Thyroid gland (tissue), 4 donors: Measurements from ENCODE around the gene SLC8A1. TPM values are rescaled to one million over a fixed set of nuclear protein-coding genes. Genes with fewer than 3 reads are reported as not detected.
A peak's percentile ranks its signal among the peaks of the same experiment; 100 is the strongest.

Source experiments
- DNase-seq, 2 donors: peaks; one replicate each; pipeline ENCODE4 v3.0.0-alpha.2; 2019
- H3K27ac ChIP-seq, 3 donors: fragments of 200-600 bp; sonication (generic); 1 replicate in 2 of 3; 2 replicates in 1 of 3; pipeline ENCODE4 v1.5.1; 2016 to 2019; ENCODE audit warnings: mild to moderate bottlenecking in 1 of 3, moderate library complexity in 1 of 3
- H3K27me3 ChIP-seq: fragments of 200-600 bp; sonication (generic); one replicate; pipeline ENCODE4 v1.5.1; 2019
- H3K36me3 ChIP-seq, 2 donors: fragments of 200-600 bp; sonication (generic); one replicate each; pipeline ENCODE4 v1.5.1; 2016 to 2019
- H3K4me1 ChIP-seq, 2 donors: fragments of 200-600 bp; sonication (generic); one replicate each; pipeline ENCODE4 v1.5.1; 2017 to 2019
- H3K4me3 ChIP-seq, 3 donors: fragments of 200-600 bp; sonication (generic); replicated peaks in 1 of 3; 1 replicate in 2 of 3; 2 replicates in 1 of 3; pipeline ENCODE4 v1.5.1; 2016; ENCODE audit warnings: mild to moderate bottlenecking in 1 of 3
- H3K9me3 ChIP-seq: fragments of 200-600 bp; sonication (generic); one replicate; pipeline ENCODE4 v1.5.1; 2017
- POLR2A ChIP-seq, 2 donors: fragments of 450-650 bp; IDR thresholded peaks; one replicate each; pipeline ENCODE4 v1.6.1; 2017; ENCODE audit warnings: antibody characterized with exemption in 2 of 2, mild to moderate bottlenecking in 2 of 2, moderate library complexity in 1 of 2
- WGBS, 2 donors: methylation state at CpG; one replicate each; pipeline ENCODE4 v1.1.5; 2017; 5-methylcytosine and 5-hydroxymethylcytosine counted together
- intact Hi-C: fragments of 100-400 bp; cut with DNase I; formaldehyde crosslinking; loops from one replicate; pipeline ENCODE4 v1.15.1; 2023
- total RNA-seq, 4 donors: library from RNA; depleted of rRNA; stranded (reverse); fragments of >200 nt; gene quantifications; one replicate each; pipeline ENCODE4 v1.2.3, GENCODE V29; 2016
- TF ChIP-seq, protein P1 (sequence below), 6 experiments: fragments of 200-600 bp in 3 of 6; fragments of 450-650 bp in 3 of 6; sonication (generic) in 3 of 6; IDR thresholded peaks; one replicate each; pipeline ENCODE4 v1.5.1; 2016 to 2019; ENCODE audit warnings: antibody characterized with exemption in 6 of 6, mild to moderate bottlenecking in 2 of 6, inconsistent platforms in 1 of 6, moderate library complexity in 1 of 6

Gene SLC8A1
- total RNA-seq, 4 donors from 2014 or later: 2.0 to 5.1 (median 4.4) TPM

DNA sequence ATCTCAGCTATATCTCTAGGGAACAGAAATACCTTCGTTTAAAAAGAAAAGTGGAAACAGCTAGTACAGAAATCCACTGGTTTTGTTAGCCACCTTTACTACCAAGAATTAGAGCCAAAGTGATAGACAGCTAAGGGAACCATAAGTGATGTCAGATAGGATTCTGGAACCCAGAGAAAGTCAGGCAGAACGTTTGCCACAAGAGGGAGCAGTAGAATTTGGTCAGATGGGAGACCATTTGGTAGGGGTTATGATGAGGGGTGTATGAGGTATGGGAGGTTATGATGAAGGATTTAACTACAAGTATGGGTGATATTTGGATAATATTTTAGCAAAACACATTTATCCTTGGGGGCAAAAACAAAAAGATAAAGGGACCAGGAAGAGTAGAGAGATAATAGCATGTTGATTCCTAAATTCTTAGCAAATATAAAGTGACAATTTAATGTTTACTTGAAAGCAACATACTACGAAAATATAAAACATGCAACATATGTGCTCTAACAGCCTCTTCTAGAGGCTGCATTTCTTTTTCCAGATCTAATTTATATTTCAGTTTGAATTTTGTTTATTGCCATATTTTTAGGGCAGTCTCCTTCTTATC lies 3.3 kb downstream of the SLC8A1 start:
- H3K36me3 ChIP-seq: no peaks in the 10 kb centered on the region
- WGBS, 2 donors: 41% methylated on average over 3 of the region's 3 CpGs
- H3K27ac ChIP-seq: no peak overlapping the region
- DNase-seq: no peak
- H3K4me1 ChIP-seq: peaks cover 0 to 14% of the 10 kb centered on the region in 2 donors
- intact Hi-C loops: no loop called here
- no peaks in the 10 kb centered on the region for H3K9me3 ChIP-seq
- H3K4me3 ChIP-seq: no peak overlapping the region
- H3K27me3 ChIP-seq: no peaks in the 10 kb centered on the region
- no peak for TF ChIP-seq POLR2A (IDR thresholded peaks at IDR 0.05)
- TF ChIP-seq, protein P1, sequence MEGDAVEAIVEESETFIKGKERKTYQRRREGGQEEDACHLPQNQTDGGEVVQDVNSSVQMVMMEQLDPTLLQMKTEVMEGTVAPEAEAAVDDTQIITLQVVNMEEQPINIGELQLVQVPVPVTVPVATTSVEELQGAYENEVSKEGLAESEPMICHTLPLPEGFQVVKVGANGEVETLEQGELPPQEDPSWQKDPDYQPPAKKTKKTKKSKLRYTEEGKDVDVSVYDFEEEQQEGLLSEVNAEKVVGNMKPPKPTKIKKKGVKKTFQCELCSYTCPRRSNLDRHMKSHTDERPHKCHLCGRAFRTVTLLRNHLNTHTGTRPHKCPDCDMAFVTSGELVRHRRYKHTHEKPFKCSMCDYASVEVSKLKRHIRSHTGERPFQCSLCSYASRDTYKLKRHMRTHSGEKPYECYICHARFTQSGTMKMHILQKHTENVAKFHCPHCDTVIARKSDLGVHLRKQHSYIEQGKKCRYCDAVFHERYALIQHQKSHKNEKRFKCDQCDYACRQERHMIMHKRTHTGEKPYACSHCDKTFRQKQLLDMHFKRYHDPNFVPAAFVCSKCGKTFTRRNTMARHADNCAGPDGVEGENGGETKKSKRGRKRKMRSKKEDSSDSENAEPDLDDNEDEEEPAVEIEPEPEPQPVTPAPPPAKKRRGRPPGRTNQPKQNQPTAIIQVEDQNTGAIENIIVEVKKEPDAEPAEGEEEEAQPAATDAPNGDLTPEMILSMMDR (IDR thresholded peaks at IDR 0.05): peak in 3 of 6 experiments; percentile 27 to 31 (median 30)

DNA sequence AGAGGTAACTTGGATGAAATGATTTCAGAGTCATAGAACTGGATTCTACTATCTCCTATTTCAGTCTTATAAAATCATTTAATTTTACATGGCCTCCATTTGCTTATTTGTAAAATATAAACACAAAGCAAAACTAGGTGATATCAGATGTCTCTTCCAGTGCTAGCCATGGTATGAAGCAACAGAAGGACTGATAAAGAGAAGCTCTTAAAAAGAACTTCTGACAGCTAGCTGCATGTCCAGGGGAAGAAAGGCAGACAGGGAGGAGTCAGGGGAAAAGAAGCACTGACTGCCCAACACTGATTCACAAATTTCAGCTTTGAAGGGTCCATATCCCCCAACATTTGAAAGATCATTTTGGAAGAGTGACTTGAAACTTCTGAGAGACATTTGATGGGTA lies 6.4 kb downstream of the SLC8A1 start:
- Histone ChIP-seq H3K27ac (no peak overlapping the region), H3K4me3 (no peak overlapping the region), H3K36me3 (no peaks in the 10 kb centered on the region), H3K27me3 (no peaks in the 10 kb centered on the region), H3K4me1 (peaks cover 0 to 3% of the 10 kb centered on the region in 2 donors), H3K9me3 (no peaks in the 10 kb centered on the region)
- intact Hi-C loops: no loop called here
- no peak for TF ChIP-seq POLR2A (IDR thresholded peaks at IDR 0.05)
- TF ChIP-seq, protein P1 (IDR thresholded peaks at IDR 0.05): no peak
- DNase-seq: no peak

DNA sequence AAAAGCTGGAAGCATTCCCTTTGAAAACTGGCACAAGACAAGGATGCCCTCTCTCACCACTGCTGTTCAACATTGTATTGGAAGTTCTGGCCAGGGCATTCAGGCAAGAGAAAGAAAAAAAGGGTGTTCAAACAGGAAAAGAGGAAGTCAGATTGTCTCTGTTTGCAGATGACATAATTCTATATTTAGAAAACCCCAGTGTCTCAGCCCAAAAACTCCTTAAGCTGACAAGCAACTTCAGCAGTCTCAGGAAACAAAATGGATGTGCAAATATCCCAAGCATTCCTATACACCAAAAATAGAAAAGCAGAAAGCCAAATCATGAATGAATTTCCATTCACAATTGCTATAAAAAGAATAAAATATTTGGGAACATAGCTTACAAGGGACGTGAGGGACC lies 11.1 kb downstream of the SLC8A1 start:
- no peak for DNase-seq
- Histone ChIP-seq H3K4me3 (no peak overlapping the region), H3K27ac (no peak overlapping the region), H3K36me3 (no peaks in the 10 kb centered on the region), H3K4me1 (no peaks in the 10 kb centered on the region), H3K9me3 (no peaks in the 10 kb centered on the region), H3K27me3 (no peaks in the 10 kb centered on the region)
- 76 to 80% methylated on average over 1 of the region's 1 CpG for WGBS, 2 donors
- TF ChIP-seq, protein P1 (IDR thresholded peaks at IDR 0.05): no peak
- TF ChIP-seq POLR2A (IDR thresholded peaks at IDR 0.05): no peak
- intact Hi-C loops: no loop called here

DNA sequence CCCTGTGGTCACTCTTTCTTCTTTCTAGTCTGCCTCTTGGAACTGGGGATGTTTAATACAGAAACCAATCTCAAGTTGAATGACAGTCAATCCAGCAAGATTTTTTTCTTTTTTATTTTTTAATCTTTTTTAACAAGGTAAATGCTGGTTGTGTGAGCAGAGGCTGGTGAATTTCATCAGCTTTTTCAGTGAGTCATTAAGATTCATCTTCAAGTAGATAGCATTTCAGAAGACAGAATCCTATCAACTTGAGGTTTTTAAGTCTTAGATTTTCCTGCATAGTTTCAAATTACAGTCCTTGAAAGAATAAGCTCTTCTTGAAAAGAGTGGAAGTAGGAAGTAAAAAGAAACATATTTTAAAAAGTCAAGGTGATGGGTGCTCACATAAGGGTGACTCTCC lies 12.4 kb downstream of the SLC8A1 start:
- Histone ChIP-seq H3K9me3 (no peaks in the 10 kb centered on the region), H3K4me3 (no peak overlapping the region), H3K4me1 (no peaks in the 10 kb centered on the region), H3K27me3 (no peaks in the 10 kb centered on the region), H3K36me3 (no peaks in the 10 kb centered on the region), H3K27ac (no peak overlapping the region)
- no peak for DNase-seq
- TF ChIP-seq, protein P1 (IDR thresholded peaks at IDR 0.05): no peak
- no peak for TF ChIP-seq POLR2A (IDR thresholded peaks at IDR 0.05)
- intact Hi-C loops: no loop called here

DNA sequence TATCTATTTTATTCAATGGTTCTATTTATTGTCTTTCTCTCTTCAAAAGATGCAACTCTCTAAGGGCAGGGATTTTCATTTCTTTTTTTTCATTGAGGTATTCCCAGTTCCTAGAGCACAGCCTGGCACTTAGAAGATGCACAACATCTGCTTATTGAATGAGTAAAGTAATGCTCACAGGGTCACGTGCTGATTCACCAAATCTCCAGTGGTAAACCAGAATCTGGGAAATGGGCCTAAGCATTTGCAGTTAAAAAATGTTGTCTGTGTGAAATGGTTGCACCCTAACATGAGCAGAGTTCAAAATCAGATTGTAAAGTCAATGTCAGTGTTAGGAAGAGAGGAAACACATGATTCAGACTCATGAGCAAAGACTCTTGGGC lies 15.8 kb downstream of the SLC8A1 start:
- H3K27ac ChIP-seq: no peak overlapping the region
- WGBS, 2 donors: 64 to 79% methylated on average over 1 of the region's 1 CpG
- H3K4me1 ChIP-seq: no peaks in the 10 kb centered on the region
- no peaks in the 10 kb centered on the region for H3K27me3 ChIP-seq
- TF ChIP-seq POLR2A (IDR thresholded peaks at IDR 0.05): no peak
- TF ChIP-seq, protein P1 (IDR thresholded peaks at IDR 0.05): no peak
- no peak overlapping the region for H3K4me3 ChIP-seq
- no peaks in the 10 kb centered on the region for H3K9me3 ChIP-seq
- no peaks in the 10 kb centered on the region for H3K36me3 ChIP-seq
- no peak for DNase-seq
- intact Hi-C loops: no loop called here
